MCF 10A (cell line): ENCODE results near the gene ABHD1. TPM values are rescaled to one million over a fixed set of nuclear protein-coding genes. Genes with fewer than 3 reads are reported as not detected.

ENCODE experiments used
- BruUV-seq: library from RNA; stranded (reverse); fragments of 400-500 nt; replicated peaks from 2 replicates; lab custom pipeline; 2021; lab: Mats Ljungman, UMichigan
- CTCF ChIA-PET: fragments of 300-600 bp; sonication (Branson Sonifier 250); formaldehyde crosslinking; extraction: SDS; loops from one replicate; lab custom pipeline; 2021; ENCODE audit warnings: antibody characterized with exemption, inconsistent platforms; lab: Yijun Ruan, JAX
- POLR2A ChIA-PET: fragments of 300-600, 350-650 bp; sonication (Branson Sonifier 250); formaldehyde crosslinking; extraction: SDS; loops from one replicate; lab custom pipeline; 2020; ENCODE audit warnings: antibody characterized with exemption, inconsistent platforms; lab: Yijun Ruan, JAX
- DNase-seq: peaks from one replicate; pipeline ENCODE4 v3.0.0-alpha.2; 2018; ENCODE audit not compliant: unreplicated experiment
- H3K27ac Mint-ChIP-seq: one replicate; pipeline ENCODE4 v1.8.0; 2022; ENCODE audit warnings: mild to moderate bottlenecking, low read depth, mixed read lengths; ENCODE audit not compliant: unreplicated experiment
- H3K27me3 Mint-ChIP-seq: one replicate; pipeline ENCODE4 v1.8.0; 2022; ENCODE audit warnings: mixed read lengths; ENCODE audit not compliant: insufficient read depth, unreplicated experiment
- H3K36me3 Mint-ChIP-seq: one replicate; pipeline ENCODE4 v1.8.0; 2022; ENCODE audit warnings: mild to moderate bottlenecking, moderate library complexity, mixed read lengths; ENCODE audit not compliant: insufficient read depth, unreplicated experiment
- H3K4me1 Mint-ChIP-seq: one replicate; pipeline ENCODE4 v1.8.0; 2022; ENCODE audit warnings: mixed read lengths; ENCODE audit not compliant: insufficient read depth, unreplicated experiment
- H3K4me3 Mint-ChIP-seq: one replicate; pipeline ENCODE4 v1.8.0; 2022; ENCODE audit warnings: mild to moderate bottlenecking, moderate library complexity, mixed read lengths; ENCODE audit not compliant: unreplicated experiment
- H3K9me3 Mint-ChIP-seq: one replicate; pipeline ENCODE4 v1.8.0; 2022; ENCODE audit warnings: mixed read lengths; ENCODE audit not compliant: unreplicated experiment
- CTCF ChIP-seq: fragments of 200-600 bp; IDR thresholded peaks from one replicate; pipeline ENCODE4 v1.8.0; 2022; ENCODE audit warnings: antibody characterized with exemption, mild to moderate bottlenecking; ENCODE audit not compliant: unreplicated experiment
- intact Hi-C: fragments of 100-400 bp; cut with micrococcal nuclease; formaldehyde crosslinking; loops from 2 replicates; pipeline ENCODE4 v1.14.1; 2022
- total RNA-seq: library from RNA; stranded (reverse); gene quantifications from 2 replicates; pipeline ENCODE4 v1.2.3, GENCODE V29; 2022

Gene ABHD1
- total RNA-seq, 1 experiment from 2014 or later = not detected

- TF ChIP-seq CTCF = no peak
- POLR2A ChIA-PET = no interaction called here
- no TSS peak for BruUV-seq
Measured at GRCh38 chr2:27147935-27148334, 24.3 kb downstream of the ABHD1 start.

DNA sequence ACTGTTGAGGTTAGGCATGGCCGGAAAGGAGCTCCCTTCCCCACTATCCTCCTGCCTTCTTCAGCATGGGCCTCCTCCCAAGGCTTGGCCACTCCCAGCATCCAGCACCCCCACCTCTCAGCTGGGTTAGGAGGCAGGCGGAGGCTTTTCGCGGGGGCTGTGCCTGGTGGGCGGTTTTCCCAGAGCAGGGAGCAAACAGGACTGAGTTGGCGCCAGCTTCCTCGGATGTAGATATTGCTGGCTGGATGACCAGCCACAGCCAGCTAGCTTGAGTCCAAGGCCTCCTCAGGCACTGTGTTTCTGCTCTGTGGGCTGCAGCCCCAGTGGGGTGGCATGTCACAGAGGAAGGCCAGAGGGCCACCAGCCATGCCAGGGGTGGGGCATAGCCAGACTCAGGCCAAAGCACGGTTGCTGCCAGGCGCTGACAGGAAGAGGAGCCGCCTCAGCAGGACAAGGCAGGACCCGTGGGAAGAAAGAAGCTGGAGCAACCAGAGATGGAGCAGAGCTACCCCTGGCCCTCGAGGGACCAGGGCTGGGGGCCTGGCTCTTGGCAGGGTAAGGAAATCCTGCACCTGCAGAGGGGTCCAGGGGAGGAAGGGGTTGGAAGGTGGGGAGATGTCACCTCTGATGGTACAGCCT, 25.3 kb downstream of the ABHD1 start, which contains the start of gene TCF23:
Gene TCF23 (plus strand): TSS at position 204 of the 639 bp plus-strand sequence. CDS start 130 bp downstream, at position 334.
- Mint-ChIP-seq H3K4me1 (no peaks in the 10 kb centered on the region), H3K27ac (no peak within 1 kb of the TSS), H3K9me3 (no peaks in the 10 kb centered on the region), H3K36me3 (peaks cover 5% of the 10 kb centered on the region), H3K27me3 (peaks cover 2% of the 10 kb centered on the region), H3K4me3 (no peak within 1 kb of the TSS)
- ChIA-PET CTCF (interaction anchor here (0.8 to 1.7 kb wide), 2 partner anchors 21 to 130 kb away, joined by 4 to 5 read pairs; no protein-coding TSS in a partner anchor), POLR2A (no interaction called here)
- BruUV-seq = no TSS peak
- no peak for DNase-seq
- intact Hi-C loops = no loop called here
- TF ChIP-seq CTCF = no peak

More at GRCh38 chr2:27147935-27148334, 24.3 kb downstream of the ABHD1 start:
- Mint-ChIP-seq H3K27ac (no peak overlapping the region), H3K4me3 (no peak overlapping the region), H3K9me3 (no peaks in the 10 kb centered on the region), H3K27me3 (peaks cover 12% of the 10 kb centered on the region), H3K4me1 (peaks cover 7% of the 10 kb centered on the region), H3K36me3 (peaks cover 6% of the 10 kb centered on the region)
- intact Hi-C loops = no loop called here
- no peak for DNase-seq
- CTCF ChIA-PET = interaction anchor here (1.7 kb wide), 1 partner anchor 22 kb away, joined by 5 read pairs; no protein-coding TSS in a partner anchor

- intact Hi-C loops = no loop called here
- Mint-ChIP-seq H3K4me1 (no peaks in the 10 kb centered on the region), H3K27ac (no peak overlapping the region), H3K4me3 (no peak overlapping the region), H3K9me3 (no peaks in the 10 kb centered on the region), H3K27me3 (no peaks in the 10 kb centered on the region), H3K36me3 (no peaks in the 10 kb centered on the region)
- POLR2A ChIA-PET = no interaction called here
- no peak for DNase-seq
- BruUV-seq = no TSS peak
- TF ChIP-seq CTCF = no peak
- CTCF ChIA-PET = interaction anchor here (0.8 to 1.7 kb wide), 3 partner anchors 20 to 130 kb away, joined by 3 to 5 read pairs (median 4); no protein-coding TSS in a partner anchor
Measured at GRCh38 chr2:27149570-27150405, 26.2 kb downstream of the ABHD1 start.
